GM10248 (cell line): ENCODE measurements around the gene FCRLB.

ENCODE experiments used
- CTCF ChIA-PET: fragments of 300-600 bp; sonication (Branson Sonifier 250); formaldehyde crosslinking; extraction: SDS; loops from one replicate; lab custom pipeline; 2021; ENCODE audit warnings: antibody characterized with exemption; lab: Yijun Ruan, JAX
- POLR2A ChIA-PET: fragments of 350-650 bp; sonication (Branson Sonifier 250); formaldehyde crosslinking; extraction: SDS; loops from one replicate; lab custom pipeline; 2020; ENCODE audit warnings: antibody characterized with exemption; lab: Yijun Ruan, JAX
- DNase-seq: peaks from one replicate; pipeline ENCODE4 v3.0.0; 2012; ENCODE audit errors: extremely low spot score
- TF ChIP-seq, protein P1 (sequence below): IDR thresholded peaks from 2 replicates; pipeline ENCODE4 v1.5.1; 2012; ENCODE audit warnings: mild to moderate bottlenecking, low read depth; ENCODE audit errors: extremely low read depth, missing control alignments, control extremely low read depth

Gene FCRLB

DNA sequence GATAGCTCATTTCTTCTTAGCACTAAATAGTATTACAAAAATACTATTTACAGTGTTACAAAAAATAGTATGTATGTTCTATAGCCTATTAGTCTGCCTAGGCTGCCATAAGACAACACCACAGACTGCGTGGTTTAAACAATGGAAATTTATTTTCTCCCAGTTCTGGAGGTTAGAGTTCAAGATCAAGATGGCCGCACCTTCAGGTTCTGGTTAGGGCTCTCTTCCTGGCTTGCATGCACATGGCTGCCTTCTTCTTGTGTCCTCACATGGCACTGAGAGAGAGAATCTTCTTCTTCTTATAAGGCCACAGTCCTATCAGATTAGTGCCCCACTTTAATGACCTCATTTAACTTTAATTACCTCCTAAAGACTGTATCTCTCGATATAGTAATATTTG, 48.9 kb downstream of the FCRLB start:
- TF ChIP-seq, protein P1, sequence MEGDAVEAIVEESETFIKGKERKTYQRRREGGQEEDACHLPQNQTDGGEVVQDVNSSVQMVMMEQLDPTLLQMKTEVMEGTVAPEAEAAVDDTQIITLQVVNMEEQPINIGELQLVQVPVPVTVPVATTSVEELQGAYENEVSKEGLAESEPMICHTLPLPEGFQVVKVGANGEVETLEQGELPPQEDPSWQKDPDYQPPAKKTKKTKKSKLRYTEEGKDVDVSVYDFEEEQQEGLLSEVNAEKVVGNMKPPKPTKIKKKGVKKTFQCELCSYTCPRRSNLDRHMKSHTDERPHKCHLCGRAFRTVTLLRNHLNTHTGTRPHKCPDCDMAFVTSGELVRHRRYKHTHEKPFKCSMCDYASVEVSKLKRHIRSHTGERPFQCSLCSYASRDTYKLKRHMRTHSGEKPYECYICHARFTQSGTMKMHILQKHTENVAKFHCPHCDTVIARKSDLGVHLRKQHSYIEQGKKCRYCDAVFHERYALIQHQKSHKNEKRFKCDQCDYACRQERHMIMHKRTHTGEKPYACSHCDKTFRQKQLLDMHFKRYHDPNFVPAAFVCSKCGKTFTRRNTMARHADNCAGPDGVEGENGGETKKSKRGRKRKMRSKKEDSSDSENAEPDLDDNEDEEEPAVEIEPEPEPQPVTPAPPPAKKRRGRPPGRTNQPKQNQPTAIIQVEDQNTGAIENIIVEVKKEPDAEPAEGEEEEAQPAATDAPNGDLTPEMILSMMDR, result no peak
- no peak for DNase-seq
- ChIA-PET POLR2A (no interaction called here), CTCF (interaction anchor here (1.2 to 1.6 kb wide), 5 partner anchors 8 to 283 kb away, joined by 3 to 4 read pairs (median 3); no protein-coding TSS in a partner anchor)

DNA sequence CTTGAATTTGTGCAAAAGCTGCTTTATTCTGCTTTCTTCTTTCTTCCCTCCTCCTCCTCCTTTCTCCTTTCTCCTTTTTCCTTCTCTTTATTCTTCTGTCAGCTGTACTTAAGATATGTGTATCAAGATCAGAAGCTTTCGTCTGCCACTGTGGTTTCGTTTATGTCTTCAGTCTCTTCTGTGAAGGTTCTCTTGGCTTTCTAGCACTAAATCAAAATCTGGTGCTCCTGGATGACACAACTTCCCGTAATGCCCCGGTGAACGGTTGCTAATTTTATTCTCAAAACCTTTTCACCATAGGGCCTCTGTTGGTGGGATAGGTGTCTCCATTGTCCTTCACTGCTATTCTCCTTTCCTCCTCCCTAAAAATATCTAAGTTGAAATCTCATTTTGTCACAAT, 49.8 kb downstream of the FCRLB start:
- no peak for DNase-seq
- TF ChIP-seq, protein P1, result no peak
- CTCF ChIA-PET, result interaction anchor here (1.0 to 2.5 kb wide), 7 partner anchors 8 to 284 kb away, joined by 3 to 17 read pairs (median 7); partner anchors contain the start of gene DUSP12
- POLR2A ChIA-PET, result interaction anchor here (1.2 kb wide), 1 partner anchor 9 kb away, joined by 3 read pairs; no protein-coding TSS in a partner anchor

GRCh38 chr1:161771973-161772372, 50.6 kb downstream of the FCRLB start:
- CTCF ChIA-PET, result interaction anchor here (1.0 to 2.5 kb wide), 8 partner anchors 8 to 285 kb away, joined by 3 to 17 read pairs (median 6); partner anchors contain the start of gene DUSP12
- POLR2A ChIA-PET, result interaction anchor here (0.8 to 1.2 kb wide), 2 partner anchors 10 to 16 kb away, joined by 3 to 6 read pairs; no protein-coding TSS in a partner anchor
- TF ChIP-seq, protein P1, result no peak
- DNase-seq, result no peak

GRCh38 chr1:161772397-161772796, 51.1 kb downstream of the FCRLB start:
- CTCF ChIA-PET, result interaction anchor here (1.0 to 2.5 kb wide), 7 partner anchors 8 to 285 kb away, joined by 3 to 17 read pairs (median 6); partner anchors contain the start of gene DUSP12
- TF ChIP-seq, protein P1, result no peak
- no peak for DNase-seq
- POLR2A ChIA-PET, result interaction anchor here (0.8 to 1.2 kb wide), 2 partner anchors 10 to 17 kb away, joined by 3 to 6 read pairs; no protein-coding TSS in a partner anchor

GRCh38 chr1:161773791-161774190, 52.4 kb downstream of the FCRLB start:
- ChIA-PET CTCF (no interaction called here), POLR2A (no interaction called here)
- TF ChIP-seq, protein P1, result no peak

GRCh38 chr1:161777261-161777660, 55.9 kb downstream of the FCRLB start:
- CTCF ChIA-PET, result interaction anchor here (1.1 kb wide), 1 partner anchor 10 kb away, joined by 8 read pairs; the partner anchor contains the start of gene ATF6
- TF ChIP-seq, protein P1, result no peak
- POLR2A ChIA-PET, result no interaction called here
- DNase-seq, result no peak

More at GRCh38 chr1:161773791-161774190, 52.4 kb downstream of the FCRLB start:
- DNase-seq, result no peak
